GM12801 (cell line): ENCODE measurements around the gene CBFB.

Source experiments
- TF ChIP-seq, protein P1 (sequence below): IDR thresholded peaks from one replicate; pipeline ENCODE4 v1.5.1; 2011; ENCODE audit warnings: control low read depth; ENCODE audit not compliant: insufficient read length; ENCODE audit errors: extremely low read depth

Gene CBFB

DNA sequence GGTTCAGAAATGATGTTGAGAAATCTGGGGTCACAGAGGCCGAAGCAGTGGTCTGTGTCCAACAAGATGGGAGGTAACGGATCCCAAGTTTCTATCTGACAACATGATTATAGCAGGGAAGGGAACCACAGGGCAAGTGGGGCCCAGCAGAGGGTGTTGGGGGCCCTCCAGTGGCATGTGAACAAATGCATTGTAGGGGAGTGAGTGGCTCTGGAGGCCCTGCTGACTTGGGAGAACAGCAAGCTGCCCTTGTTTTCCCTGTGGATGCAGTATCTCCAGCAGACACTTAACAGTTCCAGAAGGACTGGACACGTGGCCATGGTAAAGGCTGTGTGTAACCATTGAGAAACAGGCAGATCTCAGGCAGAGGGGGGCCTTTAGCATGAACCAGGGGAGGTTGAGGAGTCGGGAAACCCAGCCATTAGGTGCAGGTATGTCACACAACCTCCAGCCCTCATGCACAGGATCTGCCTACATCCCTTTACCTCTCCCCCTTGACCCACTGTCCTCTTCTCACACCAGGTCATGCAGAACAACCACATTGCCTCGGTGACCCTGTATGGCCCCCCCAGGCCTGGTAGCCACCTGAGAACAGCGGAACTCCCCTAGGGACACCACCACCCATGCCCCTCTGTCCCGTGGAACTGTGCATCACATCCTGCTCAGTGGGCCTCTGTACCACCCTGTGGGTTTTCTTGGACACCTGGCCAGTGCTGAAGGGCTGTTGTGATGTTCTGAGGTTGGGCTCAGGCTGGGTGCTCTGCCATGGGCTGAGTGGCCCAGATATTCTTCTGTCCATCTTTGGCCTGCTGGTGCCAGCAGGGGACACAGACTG, 117.8 kb downstream of the CBFB start:
- TF ChIP-seq, protein P1, sequence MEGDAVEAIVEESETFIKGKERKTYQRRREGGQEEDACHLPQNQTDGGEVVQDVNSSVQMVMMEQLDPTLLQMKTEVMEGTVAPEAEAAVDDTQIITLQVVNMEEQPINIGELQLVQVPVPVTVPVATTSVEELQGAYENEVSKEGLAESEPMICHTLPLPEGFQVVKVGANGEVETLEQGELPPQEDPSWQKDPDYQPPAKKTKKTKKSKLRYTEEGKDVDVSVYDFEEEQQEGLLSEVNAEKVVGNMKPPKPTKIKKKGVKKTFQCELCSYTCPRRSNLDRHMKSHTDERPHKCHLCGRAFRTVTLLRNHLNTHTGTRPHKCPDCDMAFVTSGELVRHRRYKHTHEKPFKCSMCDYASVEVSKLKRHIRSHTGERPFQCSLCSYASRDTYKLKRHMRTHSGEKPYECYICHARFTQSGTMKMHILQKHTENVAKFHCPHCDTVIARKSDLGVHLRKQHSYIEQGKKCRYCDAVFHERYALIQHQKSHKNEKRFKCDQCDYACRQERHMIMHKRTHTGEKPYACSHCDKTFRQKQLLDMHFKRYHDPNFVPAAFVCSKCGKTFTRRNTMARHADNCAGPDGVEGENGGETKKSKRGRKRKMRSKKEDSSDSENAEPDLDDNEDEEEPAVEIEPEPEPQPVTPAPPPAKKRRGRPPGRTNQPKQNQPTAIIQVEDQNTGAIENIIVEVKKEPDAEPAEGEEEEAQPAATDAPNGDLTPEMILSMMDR, result no peak

DNA sequence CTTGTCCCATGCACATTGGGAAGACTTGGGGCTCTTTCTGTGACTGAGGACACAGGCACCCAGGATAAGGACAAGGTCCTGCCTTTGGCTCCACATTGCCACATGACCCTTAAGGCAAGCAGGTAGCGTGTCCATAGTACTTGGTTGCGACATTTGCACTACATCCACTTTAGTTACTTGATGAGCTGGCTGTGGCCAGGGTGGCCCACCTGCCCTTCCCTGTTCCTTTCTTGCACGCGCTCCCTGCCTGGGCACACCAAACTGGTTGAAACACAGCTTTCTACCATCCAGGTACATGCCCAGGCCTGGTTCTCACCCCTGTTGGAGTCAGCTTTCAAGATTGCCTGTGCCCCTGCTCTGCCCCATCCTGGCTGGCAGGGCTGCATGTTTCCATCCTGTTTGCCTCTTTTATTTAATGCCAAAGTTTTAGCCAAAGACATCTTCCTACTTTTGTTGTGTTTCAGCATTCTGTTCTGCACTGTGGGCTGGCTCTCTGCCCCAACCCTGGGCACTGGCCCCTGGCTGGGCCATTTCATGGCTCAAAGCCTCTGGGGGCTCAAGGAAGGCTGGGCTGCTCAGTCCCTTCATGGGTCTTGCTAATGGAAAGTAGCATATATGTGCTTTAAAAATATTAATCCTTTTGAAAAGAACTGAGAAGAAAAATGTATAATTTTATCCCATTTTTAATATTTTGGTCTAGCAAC, 118.6 kb downstream of the CBFB start:
- TF ChIP-seq, protein P1, result no peak

DNA sequence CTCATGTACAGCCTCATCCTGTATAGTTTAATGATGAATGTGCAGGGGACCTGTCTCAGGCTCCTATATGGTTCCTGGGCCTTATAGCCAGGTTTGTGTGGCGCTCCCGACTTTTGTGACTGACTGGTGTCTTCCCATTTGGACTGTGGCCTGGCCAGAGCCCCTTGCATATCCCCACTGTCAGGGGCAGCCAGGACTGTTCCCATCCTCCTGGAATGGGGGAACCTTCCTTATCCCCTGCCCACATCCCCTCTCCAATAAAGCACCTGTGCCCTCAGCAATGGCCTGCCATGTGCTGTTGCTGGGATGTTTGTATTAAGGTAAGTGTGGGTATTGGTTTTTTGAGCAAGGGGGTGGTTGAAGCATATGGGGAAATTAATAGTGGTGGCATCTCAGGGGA, 119.3 kb downstream of the CBFB start:
- TF ChIP-seq, protein P1, result no peak

DNA sequence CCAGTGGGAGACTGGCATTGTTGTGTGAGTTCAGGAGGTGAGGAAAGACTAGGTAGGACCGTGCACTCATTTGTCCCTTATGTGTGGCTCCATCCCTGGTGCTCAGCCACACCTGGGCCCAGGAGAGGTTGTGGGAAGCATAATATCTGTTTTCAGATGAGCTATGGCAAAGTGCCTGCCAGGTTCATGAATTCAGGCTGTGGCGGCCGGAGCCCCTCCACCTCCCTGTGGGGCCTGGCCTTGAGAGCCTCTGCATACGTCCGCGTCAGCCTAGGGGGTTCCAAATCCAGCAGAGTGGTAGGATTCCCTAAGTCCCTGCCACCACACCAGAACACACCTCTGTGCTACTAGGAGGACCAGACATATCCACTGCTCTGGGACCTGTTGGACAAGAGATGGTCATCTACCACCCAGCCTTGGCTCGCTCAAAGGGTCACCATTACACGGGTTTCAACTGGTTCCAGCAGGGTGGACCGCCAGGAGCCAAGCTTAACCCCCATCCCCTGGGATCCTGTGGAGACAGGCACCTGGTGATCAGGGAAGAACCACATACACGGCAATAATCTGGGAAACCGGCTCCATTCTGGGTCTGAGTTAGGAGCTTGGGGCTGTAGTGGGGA, 119.8 kb downstream of the CBFB start:
- TF ChIP-seq, protein P1, result no peak

DNA sequence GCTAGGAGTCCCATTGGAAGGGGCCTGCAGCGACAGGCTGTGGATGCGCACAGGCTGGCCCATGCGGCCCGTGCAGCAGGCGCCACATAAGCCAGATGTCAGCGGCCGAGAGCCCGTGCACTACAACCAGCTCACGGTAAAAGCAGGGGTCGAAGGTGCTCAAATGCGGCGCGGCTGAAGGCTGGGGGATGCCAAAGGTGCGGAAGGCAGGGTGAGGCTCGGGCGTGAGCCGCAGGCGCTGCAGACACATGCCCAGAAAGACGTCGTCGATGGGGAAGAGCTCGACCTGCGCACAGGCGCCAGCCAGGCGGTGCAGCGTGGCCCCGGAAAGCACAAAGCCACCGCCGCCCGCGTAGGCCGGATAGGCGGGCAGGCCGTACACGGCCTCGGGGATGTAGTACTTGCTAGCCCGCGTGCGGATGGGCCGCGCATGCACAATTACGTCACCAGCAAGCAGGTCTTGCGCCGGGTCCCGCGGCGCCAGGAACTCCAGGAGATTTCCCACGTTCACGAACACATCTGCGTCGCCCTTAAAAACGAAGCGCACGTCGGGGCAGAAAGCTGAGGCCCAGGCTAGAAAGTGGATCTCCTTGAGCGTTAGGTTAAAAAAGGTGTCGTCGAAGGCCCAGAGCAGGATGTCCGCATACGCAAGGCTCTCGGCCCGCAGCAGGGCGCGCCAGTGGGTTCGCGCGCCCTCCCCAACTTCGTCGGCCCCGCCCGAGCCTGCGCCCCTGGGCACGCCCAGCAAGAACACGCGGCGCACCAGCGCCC, 120.5 kb downstream of the CBFB start:
- TF ChIP-seq, protein P1, result no peak

DNA sequence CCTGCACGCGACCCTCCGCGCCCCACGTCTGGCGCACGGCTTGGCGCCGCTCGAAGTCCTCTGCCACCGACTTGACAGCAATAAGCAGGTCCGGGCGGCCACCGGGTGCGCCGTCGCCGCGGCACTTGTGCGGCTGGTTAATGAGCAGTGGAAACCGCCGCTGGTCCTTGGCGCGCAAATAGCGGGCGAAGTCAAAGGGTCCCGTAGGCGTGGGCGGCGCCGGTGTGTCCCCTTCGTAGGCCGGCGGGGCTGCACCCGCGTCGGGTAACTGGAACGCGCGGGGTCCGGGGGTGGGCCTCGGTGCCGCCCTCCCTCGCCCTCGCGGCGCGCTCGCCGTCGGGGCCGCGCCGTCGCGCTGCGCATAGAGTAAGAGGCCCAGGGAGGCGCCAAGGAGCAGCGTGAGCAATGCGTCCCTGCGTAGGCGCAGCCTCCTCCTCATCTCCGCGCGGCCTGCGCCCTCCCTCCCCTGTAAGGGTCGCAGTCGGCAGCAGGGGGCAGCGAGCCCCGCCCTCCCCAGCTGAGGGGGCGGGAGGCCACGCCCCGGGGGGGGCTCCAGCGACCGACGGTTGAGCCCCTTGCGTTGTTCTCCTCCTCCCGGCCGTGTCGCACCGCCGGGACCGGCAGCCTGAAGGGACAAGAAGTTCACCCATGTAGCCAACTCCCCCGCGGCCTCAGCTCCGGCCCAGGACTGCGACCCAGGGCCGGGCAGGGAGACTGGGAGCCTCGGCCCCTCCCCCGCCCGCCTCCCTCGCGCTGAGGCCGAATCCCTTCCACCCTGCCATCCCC, 121.3 kb downstream of the CBFB start:
- TF ChIP-seq, protein P1, result no peak
